ENCODE results near the gene CCER1.

Gene CCER1

DNA sequence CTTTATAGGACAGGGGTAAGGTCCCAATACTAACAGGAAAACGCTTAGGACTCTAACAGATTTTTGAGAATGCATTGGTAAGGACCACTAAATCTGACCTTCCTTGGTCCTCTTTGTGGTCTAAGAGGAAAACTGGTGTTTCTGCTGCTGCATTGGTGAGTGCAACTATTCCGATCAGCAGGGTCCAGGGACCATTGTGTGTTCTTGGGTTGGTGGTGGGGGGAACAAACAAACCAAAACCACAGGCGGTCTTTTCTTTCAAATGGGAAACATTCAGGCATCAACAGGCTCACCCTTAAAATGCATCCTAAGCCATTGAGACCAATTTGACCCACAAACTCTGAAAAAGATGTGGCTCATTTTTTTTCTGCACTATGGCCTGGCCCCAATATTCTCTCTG, 29.1 kb upstream of the CCER1 start:
- peaks cover 3% of the 10 kb centered on the region; the same call in 1 of the 2 replicates for H3K4me1 ChIP-seq (ENCODE audit: insufficient read depth, low read length)
- H3K27ac ChIP-seq (ENCODE audit: low read length), result no peak overlapping the region
- no peaks in the 10 kb centered on the region for H3K9me3 ChIP-seq (ENCODE audit: insufficient read depth, low read depth, low read length)
- no peak overlapping the region for H3K9ac ChIP-seq (ENCODE audit: low read depth, low read length)
- no peaks in the 10 kb centered on the region for H3K36me3 ChIP-seq (ENCODE audit: insufficient read depth, low read depth, low read length)
- peaks cover 58% of the 10 kb centered on the region for H3K27me3 ChIP-seq (ENCODE audit: insufficient read depth, low read length)
- no peak overlapping the region; the same call in 1 of the 2 replicates for H3K4me3 ChIP-seq (ENCODE audit: low read length)

DNA sequence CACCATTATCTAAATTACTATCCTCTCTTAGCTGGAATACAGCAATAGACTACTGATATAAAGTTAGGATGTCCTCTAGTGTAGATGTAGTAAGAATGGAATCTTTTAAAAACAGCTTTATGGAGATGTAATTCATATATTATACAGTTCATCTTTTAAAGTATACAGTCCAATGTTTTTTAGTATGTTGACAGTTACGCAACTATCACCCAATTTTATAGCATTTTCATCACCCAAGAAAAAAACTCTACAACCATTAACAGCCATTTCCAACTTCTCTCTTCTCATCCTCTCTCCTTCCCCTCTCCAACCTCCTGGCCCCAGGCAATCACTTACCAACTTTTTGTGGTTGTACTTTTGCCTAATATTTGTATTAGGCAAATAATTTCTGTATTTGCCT, 27.2 kb upstream of the CCER1 start:
- no peaks in the 10 kb centered on the region for H3K36me3 ChIP-seq (ENCODE audit: insufficient read depth, low read depth, low read length)
- H3K9me3 ChIP-seq (ENCODE audit: insufficient read depth, low read depth, low read length), result no peaks in the 10 kb centered on the region
- peaks cover 6% of the 10 kb centered on the region; the same call in 1 of the 2 replicates for H3K4me1 ChIP-seq (ENCODE audit: insufficient read depth, low read length)
- no peak overlapping the region for H3K27ac ChIP-seq (ENCODE audit: low read length)
- peaks cover 58% of the 10 kb centered on the region for H3K27me3 ChIP-seq (ENCODE audit: insufficient read depth, low read length)
- no peak overlapping the region for H3K4me3 ChIP-seq (ENCODE audit: low read length)
- H3K9ac ChIP-seq (ENCODE audit: low read depth, low read length), result no peak overlapping the region

DNA sequence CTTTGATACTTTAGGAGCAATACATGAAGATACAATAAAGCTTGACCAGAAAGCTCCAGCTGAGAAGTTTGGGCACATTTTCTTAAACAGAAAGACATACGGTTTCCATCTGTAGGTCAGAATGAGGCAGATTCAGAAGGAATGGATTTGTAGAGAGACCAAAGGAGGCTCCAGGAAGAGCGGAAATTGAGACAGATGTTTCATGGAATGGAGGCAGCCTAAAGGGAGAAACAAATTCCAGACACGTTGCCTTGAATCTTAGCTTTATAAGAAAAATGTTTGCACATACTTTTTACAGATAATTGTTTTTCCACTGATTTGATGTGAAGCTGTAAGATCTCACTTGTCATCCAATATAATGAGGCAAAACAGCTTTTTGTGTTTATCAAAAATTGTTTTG, 25.0 kb upstream of the CCER1 start:
- Histone ChIP-seq H3K27ac (ENCODE audit: low read length) (no peak overlapping the region), H3K4me1 (ENCODE audit: insufficient read depth, low read length) (peaks cover 6% of the 10 kb centered on the region; the same call in 1 of the 2 replicates), H3K9me3 (ENCODE audit: insufficient read depth, low read depth, low read length) (no peaks in the 10 kb centered on the region), H3K27me3 (ENCODE audit: insufficient read depth, low read length) (peaks cover 39% of the 10 kb centered on the region), H3K36me3 (ENCODE audit: insufficient read depth, low read depth, low read length) (no peaks in the 10 kb centered on the region), H3K4me3 (ENCODE audit: low read length) (no peak overlapping the region), H3K9ac (ENCODE audit: low read depth, low read length) (no peak overlapping the region)

DNA sequence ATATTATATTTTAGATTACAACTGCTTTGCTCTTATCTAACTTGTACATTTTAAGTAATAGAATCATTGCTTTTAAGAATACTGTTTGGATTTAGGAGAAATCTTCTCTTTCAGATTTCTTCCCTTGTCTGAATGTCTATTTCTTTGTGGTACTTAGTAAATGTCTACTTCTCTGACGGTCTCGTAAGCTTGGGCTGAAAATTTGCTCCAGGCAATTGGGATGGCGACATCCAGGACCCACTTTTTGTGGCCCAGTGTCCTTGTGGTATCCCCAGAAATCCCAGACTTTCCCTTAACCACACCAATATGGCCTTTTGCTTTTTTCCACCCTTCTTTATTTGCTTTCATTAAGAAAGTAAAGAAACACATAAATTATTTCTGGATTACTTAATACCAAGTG, 24.0 kb upstream of the CCER1 start:
- H3K9me3 ChIP-seq (ENCODE audit: insufficient read depth, low read depth, low read length), result no peaks in the 10 kb centered on the region
- no peak overlapping the region for H3K9ac ChIP-seq (ENCODE audit: low read depth, low read length)
- H3K4me1 ChIP-seq (ENCODE audit: insufficient read depth, low read length), result peaks cover 3% of the 10 kb centered on the region; the same call in 1 of the 2 replicates
- H3K27me3 ChIP-seq (ENCODE audit: insufficient read depth, low read length), result peaks cover 35% of the 10 kb centered on the region
- H3K27ac ChIP-seq (ENCODE audit: low read length), result no peak overlapping the region
- no peak overlapping the region for H3K4me3 ChIP-seq (ENCODE audit: low read length)
- no peaks in the 10 kb centered on the region for H3K36me3 ChIP-seq (ENCODE audit: insufficient read depth, low read depth, low read length)

DNA sequence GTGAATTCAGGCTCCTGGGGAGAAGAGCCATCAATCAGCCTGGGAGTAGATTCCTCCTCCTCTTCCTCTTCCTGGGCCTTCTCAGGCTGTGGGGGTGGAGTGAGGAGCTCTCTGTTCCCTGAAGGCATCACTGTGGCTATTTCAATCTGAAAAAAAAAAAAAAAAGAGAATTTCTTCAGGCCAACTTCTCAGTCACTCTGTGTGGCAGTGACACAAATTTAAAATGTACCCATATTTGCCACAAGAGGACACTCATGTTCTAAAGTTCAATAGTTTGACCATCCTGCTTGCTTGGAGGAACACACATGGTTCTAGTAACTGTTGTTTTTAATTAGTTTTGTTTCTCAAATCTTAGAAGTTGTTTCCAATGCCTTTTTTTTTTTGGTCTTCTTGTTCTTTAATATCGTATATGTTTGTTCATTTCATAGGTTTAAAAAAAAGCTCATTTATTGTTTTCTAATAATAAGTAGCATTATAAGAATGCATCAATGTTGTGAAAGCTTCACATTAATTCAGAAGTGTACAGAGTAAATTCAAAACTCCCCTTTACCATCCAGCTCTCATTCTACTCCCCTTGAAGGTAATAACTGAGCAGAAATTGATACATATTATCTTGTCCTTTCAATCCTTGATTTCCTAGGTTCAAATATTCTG, 23.3 kb upstream of the CCER1 start:
- H3K4me1 ChIP-seq (ENCODE audit: insufficient read depth, low read length), result peaks cover 3% of the 10 kb centered on the region; the same call in 1 of the 2 replicates
- no peak overlapping the region for H3K4me3 ChIP-seq (ENCODE audit: low read length)
- peaks cover 28% of the 10 kb centered on the region for H3K27me3 ChIP-seq (ENCODE audit: insufficient read depth, low read length)
- no peaks in the 10 kb centered on the region for H3K36me3 ChIP-seq (ENCODE audit: insufficient read depth, low read depth, low read length)
- H3K27ac ChIP-seq (ENCODE audit: low read length), result no peak overlapping the region
- no peaks in the 10 kb centered on the region for H3K9me3 ChIP-seq (ENCODE audit: insufficient read depth, low read depth, low read length)
- H3K9ac ChIP-seq (ENCODE audit: low read depth, low read length), result no peak overlapping the region

DNA sequence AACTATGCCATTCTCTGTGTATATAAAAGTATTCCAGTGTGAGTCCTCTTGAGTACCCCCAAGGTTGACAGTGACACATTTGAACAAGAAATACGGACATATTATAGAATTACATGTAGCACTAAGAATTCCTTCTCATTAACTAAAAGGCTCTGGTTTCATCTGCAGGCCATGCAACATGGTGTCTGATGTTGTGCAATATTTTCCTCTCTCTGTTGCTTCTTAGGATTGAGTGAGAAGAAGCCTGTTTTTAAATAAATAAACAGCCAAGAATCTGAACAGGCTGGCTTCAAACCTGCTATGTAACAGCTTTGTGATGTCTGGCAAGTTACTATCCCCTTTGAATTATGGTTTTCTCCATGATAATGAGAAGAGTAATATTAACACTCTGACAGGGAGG, 22.2 kb upstream of the CCER1 start:
- peaks cover 18% of the 10 kb centered on the region for H3K27me3 ChIP-seq (ENCODE audit: insufficient read depth, low read length)
- H3K4me1 ChIP-seq (ENCODE audit: insufficient read depth, low read length), result peaks cover 3% of the 10 kb centered on the region; the same call in 1 of the 2 replicates
- no peak overlapping the region for H3K27ac ChIP-seq (ENCODE audit: low read length)
- no peaks in the 10 kb centered on the region for H3K9me3 ChIP-seq (ENCODE audit: insufficient read depth, low read depth, low read length)
- no peaks in the 10 kb centered on the region for H3K36me3 ChIP-seq (ENCODE audit: insufficient read depth, low read depth, low read length)
- H3K4me3 ChIP-seq (ENCODE audit: low read length), result no peak overlapping the region
- no peak overlapping the region for H3K9ac ChIP-seq (ENCODE audit: low read depth, low read length)

DNA sequence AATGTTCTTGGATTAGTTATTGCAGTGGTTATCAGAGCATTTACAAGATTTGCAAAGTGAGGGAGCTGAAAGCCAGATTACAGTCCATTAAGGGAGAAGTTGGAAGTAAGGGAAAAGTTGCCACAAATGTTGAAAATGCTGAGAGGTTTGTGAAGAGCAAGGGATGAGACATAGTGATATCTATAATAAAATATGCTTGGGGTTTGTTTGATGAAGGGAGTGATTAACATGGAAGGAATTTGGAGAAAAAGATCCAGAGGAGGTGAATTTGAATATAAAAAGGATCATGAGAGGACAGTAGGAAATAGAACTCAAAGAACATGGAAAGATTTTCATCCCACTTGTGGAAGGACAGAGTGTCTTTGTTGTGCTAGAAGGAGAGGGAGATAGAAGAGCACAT, 19.3 kb upstream of the CCER1 start:
- Histone ChIP-seq H3K4me1 (ENCODE audit: insufficient read depth, low read length) (peaks cover 3% of the 10 kb centered on the region; the same call in 1 of the 2 replicates), H3K4me3 (ENCODE audit: low read length) (no peak overlapping the region), H3K9me3 (ENCODE audit: insufficient read depth, low read depth, low read length) (no peaks in the 10 kb centered on the region), H3K36me3 (ENCODE audit: insufficient read depth, low read depth, low read length) (no peaks in the 10 kb centered on the region), H3K9ac (ENCODE audit: low read depth, low read length) (no peak overlapping the region), H3K27ac (ENCODE audit: low read length) (no peak overlapping the region), H3K27me3 (ENCODE audit: insufficient read depth, low read length) (no peaks in the 10 kb centered on the region)

DNA sequence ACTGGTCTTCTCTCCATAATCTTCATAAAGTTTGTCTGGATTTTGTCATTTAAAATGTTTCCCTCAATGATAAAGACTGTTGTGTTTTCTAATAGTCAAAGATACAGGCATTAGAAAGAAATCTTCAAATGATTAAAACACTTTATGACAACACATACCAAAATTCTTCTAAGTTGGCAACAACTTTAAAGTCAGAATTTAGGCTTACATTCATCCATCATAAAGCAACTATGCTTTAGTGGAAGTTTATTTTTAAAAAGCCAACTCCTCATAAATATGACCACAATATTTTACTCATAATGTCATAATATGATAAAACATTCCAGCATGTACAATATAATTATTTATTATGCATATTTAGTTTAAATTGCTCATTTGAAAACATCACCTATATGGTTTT, 17.2 kb upstream of the CCER1 start:
- H3K27ac ChIP-seq (ENCODE audit: low read length), result no peak overlapping the region
- no peak overlapping the region for H3K9ac ChIP-seq (ENCODE audit: low read depth, low read length)
- H3K4me3 ChIP-seq (ENCODE audit: low read length), result no peak overlapping the region
- H3K36me3 ChIP-seq (ENCODE audit: insufficient read depth, low read depth, low read length), result no peaks in the 10 kb centered on the region
- H3K4me1 ChIP-seq (ENCODE audit: insufficient read depth, low read length), result no peaks in the 10 kb centered on the region
- no peaks in the 10 kb centered on the region for H3K27me3 ChIP-seq (ENCODE audit: insufficient read depth, low read length)
- H3K9me3 ChIP-seq (ENCODE audit: insufficient read depth, low read depth, low read length), result no peaks in the 10 kb centered on the region

DNA sequence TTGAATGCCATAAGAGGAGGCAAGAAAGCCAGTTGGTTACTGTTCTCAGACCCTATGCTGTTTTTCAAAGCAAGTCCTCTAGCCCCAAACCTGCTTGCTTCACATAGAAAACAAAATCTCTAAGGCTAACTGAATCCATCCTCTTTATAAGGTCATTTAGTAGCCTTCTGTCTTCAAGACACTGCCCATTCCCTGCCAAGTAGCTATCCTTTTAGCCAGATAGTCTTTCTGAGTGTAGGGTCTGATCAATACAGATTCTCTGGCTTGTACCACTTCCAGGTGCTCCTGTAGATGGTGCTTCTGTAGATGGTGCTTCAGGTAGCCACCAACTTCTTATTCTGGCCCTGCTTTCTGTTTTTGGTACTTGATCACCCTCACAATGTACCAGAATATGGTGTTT, 15.9 kb upstream of the CCER1 start:
- H3K9me3 ChIP-seq (ENCODE audit: insufficient read depth, low read depth, low read length), result no peaks in the 10 kb centered on the region
- no peak overlapping the region for H3K27ac ChIP-seq (ENCODE audit: low read length)
- H3K4me3 ChIP-seq (ENCODE audit: low read length), result no peak overlapping the region
- no peaks in the 10 kb centered on the region for H3K4me1 ChIP-seq (ENCODE audit: insufficient read depth, low read length)
- H3K36me3 ChIP-seq (ENCODE audit: insufficient read depth, low read depth, low read length), result no peaks in the 10 kb centered on the region
- H3K9ac ChIP-seq (ENCODE audit: low read depth, low read length), result no peak overlapping the region
- H3K27me3 ChIP-seq (ENCODE audit: insufficient read depth, low read length), result no peaks in the 10 kb centered on the region

DNA sequence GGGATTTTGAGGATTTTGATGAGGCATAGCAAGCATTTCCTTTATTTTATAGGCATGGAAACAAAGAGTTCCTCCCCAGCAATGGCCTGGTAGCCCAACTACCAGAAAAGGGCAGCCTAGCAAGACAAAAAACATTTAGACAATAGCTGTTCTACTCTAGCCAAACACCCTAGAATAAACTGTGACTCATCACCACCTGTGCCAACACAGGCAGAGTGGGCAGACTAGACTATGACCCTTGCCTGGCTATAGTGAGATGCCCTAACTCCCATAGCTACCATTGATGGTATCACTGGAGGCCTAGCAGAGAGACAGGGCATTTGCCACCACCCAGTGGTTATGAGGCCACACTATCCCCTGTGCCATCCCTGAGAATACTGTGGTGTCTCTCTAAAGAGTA, 15.5 kb upstream of the CCER1 start:
- no peaks in the 10 kb centered on the region for H3K27me3 ChIP-seq (ENCODE audit: insufficient read depth, low read length)
- no peaks in the 10 kb centered on the region for H3K36me3 ChIP-seq (ENCODE audit: insufficient read depth, low read depth, low read length)
- no peak overlapping the region for H3K27ac ChIP-seq (ENCODE audit: low read length)
- no peaks in the 10 kb centered on the region for H3K9me3 ChIP-seq (ENCODE audit: insufficient read depth, low read depth, low read length)
- H3K9ac ChIP-seq (ENCODE audit: low read depth, low read length), result no peak overlapping the region
- no peaks in the 10 kb centered on the region for H3K4me1 ChIP-seq (ENCODE audit: insufficient read depth, low read length)
- H3K4me3 ChIP-seq (ENCODE audit: low read length), result no peak overlapping the region

DNA sequence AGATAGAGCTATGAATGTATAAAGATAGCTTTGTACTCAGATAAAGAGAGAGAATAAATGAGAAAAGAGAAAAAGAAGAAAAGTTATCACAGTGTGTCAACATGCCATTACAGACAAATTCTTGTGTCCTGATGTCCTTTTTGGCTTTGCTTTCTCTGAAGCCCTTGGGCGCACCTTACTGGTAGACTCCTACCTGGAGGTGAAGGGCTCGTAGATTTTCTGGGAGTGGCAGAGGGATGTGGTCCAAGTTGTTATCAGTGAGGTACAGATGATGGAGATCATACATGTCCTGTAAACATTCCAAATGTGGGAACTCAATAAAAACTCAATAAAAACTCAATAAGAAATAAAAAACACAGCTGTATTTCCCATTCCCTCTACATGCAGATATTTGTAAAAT, 14.9 kb upstream of the CCER1 start:
- no peaks in the 10 kb centered on the region for H3K36me3 ChIP-seq (ENCODE audit: insufficient read depth, low read depth, low read length)
- no peak overlapping the region for H3K4me3 ChIP-seq (ENCODE audit: low read length)
- H3K9ac ChIP-seq (ENCODE audit: low read depth, low read length), result no peak overlapping the region
- no peaks in the 10 kb centered on the region for H3K4me1 ChIP-seq (ENCODE audit: insufficient read depth, low read length)
- H3K27ac ChIP-seq (ENCODE audit: low read length), result no peak overlapping the region
- no peaks in the 10 kb centered on the region for H3K27me3 ChIP-seq (ENCODE audit: insufficient read depth, low read length)
- H3K9me3 ChIP-seq (ENCODE audit: insufficient read depth, low read depth, low read length), result no peaks in the 10 kb centered on the region

DNA sequence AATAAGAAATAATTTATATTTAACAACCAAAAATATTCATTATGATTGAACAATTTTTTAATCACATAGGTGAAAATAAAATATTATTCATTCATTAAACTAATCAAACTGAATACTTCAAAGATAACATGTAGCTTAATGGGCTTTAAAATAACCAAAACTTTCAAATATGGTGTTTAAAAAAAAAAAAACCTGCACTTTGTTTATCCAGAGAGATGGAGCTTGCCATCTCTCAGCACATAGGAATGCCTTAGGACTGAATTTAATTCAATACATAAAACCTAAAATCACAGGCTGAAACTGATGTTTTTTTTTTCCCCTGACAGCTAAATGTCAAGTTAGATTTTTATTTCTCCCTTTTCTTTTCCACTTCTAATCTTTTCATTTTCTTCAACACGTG, 14.4 kb upstream of the CCER1 start:
- H3K36me3 ChIP-seq (ENCODE audit: insufficient read depth, low read depth, low read length), result no peaks in the 10 kb centered on the region
- H3K27ac ChIP-seq (ENCODE audit: low read length), result no peak overlapping the region
- H3K9ac ChIP-seq (ENCODE audit: low read depth, low read length), result no peak overlapping the region
- H3K4me3 ChIP-seq (ENCODE audit: low read length), result no peak overlapping the region
- H3K4me1 ChIP-seq (ENCODE audit: insufficient read depth, low read length), result no peaks in the 10 kb centered on the region
- no peaks in the 10 kb centered on the region for H3K9me3 ChIP-seq (ENCODE audit: insufficient read depth, low read depth, low read length)
- H3K27me3 ChIP-seq (ENCODE audit: insufficient read depth, low read length), result no peaks in the 10 kb centered on the region
